ENCODE measurements around the gene UNG.

Gene UNG

DNA sequence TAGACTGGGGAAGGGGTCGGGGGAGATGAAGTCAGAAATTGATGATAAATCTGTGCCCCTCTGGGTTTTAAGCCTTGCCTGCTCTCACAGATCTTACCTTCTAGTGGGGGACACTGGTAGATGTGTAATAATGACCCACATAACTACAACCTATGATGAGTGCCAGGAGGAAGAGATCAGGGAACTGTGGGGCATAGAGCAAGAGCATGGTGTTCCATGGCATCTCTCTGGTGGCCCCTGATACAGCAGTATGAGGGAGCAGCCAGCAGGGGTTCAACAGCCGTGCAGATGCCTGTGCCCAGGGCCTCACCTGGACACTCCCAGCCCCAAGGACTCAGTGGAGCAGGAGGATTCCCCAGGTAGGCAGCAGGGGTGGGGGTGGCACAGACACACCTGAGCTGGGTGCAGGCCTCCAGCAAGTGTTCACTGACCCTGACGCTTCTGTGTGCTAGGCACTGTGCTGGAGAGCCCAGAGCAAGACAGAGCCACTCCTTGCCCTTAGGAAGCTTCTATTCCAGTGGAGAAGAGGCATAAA is 24.0 kb downstream of the UNG start:
- Mint-ChIP-seq H3K27ac (no peak overlapping the region), H3K4me3 (no peak overlapping the region), H3K36me3 (ENCODE audit: low read depth) (no peaks in the 10 kb centered on the region), H3K9me3 (no peaks in the 10 kb centered on the region), H3K4me1 (peaks cover 10% of the 10 kb centered on the region), H3K27me3 (ENCODE audit: low read depth, poor library complexity) (peaks cover 6% of the 10 kb centered on the region)
- TF ChIP-seq, protein P1, sequence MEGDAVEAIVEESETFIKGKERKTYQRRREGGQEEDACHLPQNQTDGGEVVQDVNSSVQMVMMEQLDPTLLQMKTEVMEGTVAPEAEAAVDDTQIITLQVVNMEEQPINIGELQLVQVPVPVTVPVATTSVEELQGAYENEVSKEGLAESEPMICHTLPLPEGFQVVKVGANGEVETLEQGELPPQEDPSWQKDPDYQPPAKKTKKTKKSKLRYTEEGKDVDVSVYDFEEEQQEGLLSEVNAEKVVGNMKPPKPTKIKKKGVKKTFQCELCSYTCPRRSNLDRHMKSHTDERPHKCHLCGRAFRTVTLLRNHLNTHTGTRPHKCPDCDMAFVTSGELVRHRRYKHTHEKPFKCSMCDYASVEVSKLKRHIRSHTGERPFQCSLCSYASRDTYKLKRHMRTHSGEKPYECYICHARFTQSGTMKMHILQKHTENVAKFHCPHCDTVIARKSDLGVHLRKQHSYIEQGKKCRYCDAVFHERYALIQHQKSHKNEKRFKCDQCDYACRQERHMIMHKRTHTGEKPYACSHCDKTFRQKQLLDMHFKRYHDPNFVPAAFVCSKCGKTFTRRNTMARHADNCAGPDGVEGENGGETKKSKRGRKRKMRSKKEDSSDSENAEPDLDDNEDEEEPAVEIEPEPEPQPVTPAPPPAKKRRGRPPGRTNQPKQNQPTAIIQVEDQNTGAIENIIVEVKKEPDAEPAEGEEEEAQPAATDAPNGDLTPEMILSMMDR (IDR thresholded peaks at IDR 0.05): no peak
- no peak for DNase-seq

DNA sequence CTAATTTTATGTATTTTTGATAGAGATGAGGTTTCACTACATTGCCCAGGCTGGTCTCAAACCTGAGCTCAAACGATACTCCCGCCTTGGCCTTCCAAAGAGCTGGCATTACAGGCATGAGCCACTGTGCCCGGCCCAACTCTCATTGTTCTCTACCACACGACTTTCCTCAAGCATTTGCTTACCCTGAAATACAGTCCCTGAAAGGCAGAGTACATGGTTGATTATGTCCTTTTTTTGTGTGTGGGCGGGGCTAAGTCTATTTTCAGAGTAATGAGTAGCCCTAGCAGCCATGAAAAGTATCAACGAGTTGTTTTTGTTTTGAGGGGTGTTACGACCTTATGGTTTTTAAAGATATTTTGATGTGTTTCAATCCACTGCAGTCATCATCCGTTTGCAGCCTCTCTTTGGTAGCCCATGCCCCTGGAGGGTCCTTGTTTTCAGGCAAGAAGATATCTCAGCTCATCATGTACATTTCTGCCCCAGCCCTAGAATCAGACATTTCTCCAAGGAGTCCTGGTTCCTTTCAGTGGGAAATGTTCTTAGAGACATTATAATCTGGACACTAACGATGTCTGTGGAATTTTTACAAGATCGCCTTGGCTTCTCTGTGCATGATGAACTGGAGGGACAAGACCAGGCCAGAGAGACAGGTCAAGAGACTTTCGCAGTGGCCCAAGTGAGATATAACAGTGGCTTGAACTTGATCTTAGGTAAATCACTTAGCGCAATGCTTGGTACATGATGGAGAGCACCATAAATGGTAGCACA is 27.7 kb downstream of the UNG start:
- DNase-seq: no peak
- Mint-ChIP-seq H3K27ac (peak overlapping the region; percentile 2), H3K36me3 (ENCODE audit: low read depth) (no peaks in the 10 kb centered on the region), H3K4me3 (no peak overlapping the region), H3K27me3 (ENCODE audit: low read depth, poor library complexity) (peaks cover 12% of the 10 kb centered on the region), H3K4me1 (peaks cover 6% of the 10 kb centered on the region), H3K9me3 (no peaks in the 10 kb centered on the region)
- TF ChIP-seq, protein P1 (IDR thresholded peaks at IDR 0.05): no peak

DNA sequence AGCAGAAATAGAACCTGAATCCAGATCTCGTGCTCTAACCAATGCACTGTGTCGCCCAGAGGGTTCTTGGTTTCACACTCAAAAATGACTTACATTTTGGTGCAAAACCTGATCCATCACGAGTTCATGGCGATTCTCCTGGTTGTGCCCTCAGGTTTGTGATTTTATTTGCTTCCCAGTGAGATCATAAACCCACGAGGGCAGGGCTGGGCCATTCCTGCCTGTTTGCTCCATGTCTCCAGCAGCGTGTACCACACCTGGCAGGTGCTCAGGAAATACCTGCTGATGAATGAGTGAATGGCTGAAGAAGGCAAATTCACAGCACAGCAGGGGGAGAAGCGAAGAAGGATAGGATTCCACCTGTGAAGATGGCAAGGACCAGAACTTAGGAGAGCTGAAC is 28.4 kb downstream of the UNG start:
- DNase-seq: no peak
- Mint-ChIP-seq H3K4me1 (peaks cover 13% of the 10 kb centered on the region), H3K4me3 (no peak overlapping the region), H3K27ac (no peak overlapping the region), H3K36me3 (ENCODE audit: low read depth) (no peaks in the 10 kb centered on the region), H3K27me3 (ENCODE audit: low read depth, poor library complexity) (peaks cover 10% of the 10 kb centered on the region), H3K9me3 (no peaks in the 10 kb centered on the region)
- TF ChIP-seq, protein P1 (IDR thresholded peaks at IDR 0.05): no peak

DNA sequence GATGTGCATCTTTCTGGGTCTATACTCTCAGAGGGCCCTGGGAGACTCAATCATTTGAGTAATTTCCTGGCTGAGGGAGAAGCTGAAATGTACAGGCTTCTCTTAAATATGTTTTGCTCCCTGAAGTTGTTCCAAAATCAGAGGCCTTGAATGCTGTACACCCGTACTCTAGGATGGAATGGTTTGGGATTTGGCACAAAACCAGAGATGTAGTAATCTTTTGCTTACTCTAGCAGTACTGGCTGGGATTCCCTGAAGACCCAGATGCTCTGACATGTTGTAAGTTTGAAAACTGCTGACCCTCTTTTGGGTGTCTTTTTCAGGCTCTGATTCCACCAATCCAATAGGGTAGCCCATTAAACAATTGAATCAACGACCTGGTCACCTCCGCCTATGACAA is 29.4 kb downstream of the UNG start:
- TF ChIP-seq, protein P1 (IDR thresholded peaks at IDR 0.05): no peak
- Mint-ChIP-seq H3K4me1 (peaks cover 23% of the 10 kb centered on the region), H3K27me3 (ENCODE audit: low read depth, poor library complexity) (peaks cover 16% of the 10 kb centered on the region), H3K27ac (no peak overlapping the region), H3K9me3 (no peaks in the 10 kb centered on the region), H3K4me3 (no peak overlapping the region), H3K36me3 (ENCODE audit: low read depth) (no peaks in the 10 kb centered on the region)
- DNase-seq: no peak

DNA sequence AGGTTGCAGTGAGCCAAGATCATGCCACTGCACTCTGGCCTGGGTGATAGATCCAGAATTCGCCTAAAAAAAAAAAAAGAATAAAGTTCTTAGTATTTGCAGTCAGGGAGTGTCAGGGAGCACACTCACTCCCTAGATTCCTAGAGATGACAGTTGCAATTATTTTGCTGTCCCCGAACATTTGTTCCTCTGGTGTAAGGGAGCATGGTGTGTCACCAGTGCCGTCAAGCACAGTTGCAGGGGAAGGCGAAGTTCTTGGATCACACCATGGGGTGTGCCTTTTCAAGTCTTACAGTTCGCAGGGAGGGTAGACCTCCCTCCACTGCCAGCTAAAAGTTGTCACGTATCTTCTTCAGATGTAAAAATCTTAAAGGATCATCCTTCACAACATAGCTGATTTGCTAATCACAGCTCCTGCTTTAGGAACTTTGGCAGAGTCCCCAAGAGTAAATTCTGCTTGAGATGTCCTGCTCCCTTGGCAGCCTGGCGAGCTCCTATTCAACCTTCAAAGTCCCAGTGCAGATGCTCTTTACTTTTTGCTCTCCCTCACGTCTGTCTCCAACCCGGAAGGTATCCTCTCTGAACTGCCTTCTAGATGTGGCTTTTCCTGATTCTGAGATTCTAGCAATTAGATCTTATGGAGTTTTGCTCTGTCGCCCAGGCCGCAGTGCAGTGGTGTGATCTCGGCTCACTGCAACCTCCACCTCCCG is 30.3 kb downstream of the UNG start:
- Mint-ChIP-seq H3K27me3 (ENCODE audit: low read depth, poor library complexity) (peaks cover 17% of the 10 kb centered on the region), H3K36me3 (ENCODE audit: low read depth) (no peaks in the 10 kb centered on the region), H3K27ac (no peak overlapping the region), H3K4me1 (peaks cover 26% of the 10 kb centered on the region), H3K4me3 (no peak overlapping the region), H3K9me3 (no peaks in the 10 kb centered on the region)
- DNase-seq: no peak
- TF ChIP-seq, protein P1 (IDR thresholded peaks at IDR 0.05): no peak
